Mucosa of stomach (tissue), 1 donor: ENCODE data around the gene OR6T1.

Experiments
- H3K27me3 ChIP-seq: one replicate; pipeline ENCODE4 v1.7.0; 2013; ENCODE audit warnings: mild to moderate bottlenecking, low read length; ENCODE audit not compliant: control insufficient read depth, insufficient read depth
- H3K36me3 ChIP-seq: one replicate; pipeline ENCODE4 v1.7.0; 2013; ENCODE audit warnings: low read length; ENCODE audit not compliant: control insufficient read depth, insufficient read depth
- H3K4me1 ChIP-seq: one replicate; pipeline ENCODE4 v1.7.0; 2013; ENCODE audit warnings: mild to moderate bottlenecking, low read length; ENCODE audit not compliant: control insufficient read depth, insufficient read depth
- H3K4me3 ChIP-seq: one replicate; pipeline ENCODE4 v1.7.0; 2013; ENCODE audit warnings: low read length
- H3K9ac ChIP-seq: one replicate; pipeline ENCODE4 v1.7.0; 2013; ENCODE audit warnings: mild to moderate bottlenecking, low read length, moderate library complexity
- H3K9me3 ChIP-seq: one replicate; pipeline ENCODE4 v1.7.0; 2013; ENCODE audit warnings: mild to moderate bottlenecking, low read length, moderate library complexity; ENCODE audit not compliant: control insufficient read depth
- donor health status: Pancreatic carcinoma.

Gene OR6T1

GRCh38 chr11:123904932-123905331, 38.7 kb downstream of the OR6T1 start:
- no peaks in the 10 kb centered on the region for H3K36me3 ChIP-seq
- no peak overlapping the region for H3K9ac ChIP-seq
- H3K9me3 ChIP-seq, result no peaks in the 10 kb centered on the region
- no peaks in the 10 kb centered on the region for H3K27me3 ChIP-seq
- no peaks in the 10 kb centered on the region for H3K4me1 ChIP-seq
- no peak overlapping the region for H3K4me3 ChIP-seq

GRCh38 chr11:123903932-123904331, 39.7 kb downstream of the OR6T1 start:
- Histone ChIP-seq H3K9me3 (no peaks in the 10 kb centered on the region), H3K36me3 (no peaks in the 10 kb centered on the region), H3K27me3 (no peaks in the 10 kb centered on the region), H3K9ac (no peak overlapping the region), H3K4me3 (no peak overlapping the region), H3K4me1 (no peaks in the 10 kb centered on the region)

GRCh38 chr11:123901867-123902266, 41.8 kb downstream of the OR6T1 start, which contains the start of gene OR8D4:
OR8D4 (plus strand) TSS chr11:123902167; CDS start chr11:123906432, 4,265 bp downstream.
- no peak within 1 kb of the TSS for H3K4me3 ChIP-seq
- no peaks in the 10 kb centered on the region for H3K9me3 ChIP-seq
- H3K4me1 ChIP-seq, result no peaks in the 10 kb centered on the region
- H3K36me3 ChIP-seq, result no peaks in the 10 kb centered on the region
- no peak within 1 kb of the TSS for H3K9ac ChIP-seq
- no peaks in the 10 kb centered on the region for H3K27me3 ChIP-seq

GRCh38 chr11:123899792-123900191, 43.8 kb downstream of the OR6T1 start:
- no peaks in the 10 kb centered on the region for H3K4me1 ChIP-seq
- no peak overlapping the region for H3K4me3 ChIP-seq

More at GRCh38 chr11:123899792-123900191, 43.8 kb downstream of the OR6T1 start:
- Histone ChIP-seq H3K9me3 (no peaks in the 10 kb centered on the region), H3K9ac (no peak overlapping the region), H3K36me3 (no peaks in the 10 kb centered on the region), H3K27me3 (no peaks in the 10 kb centered on the region)
